ENCODE results near the gene CCM2L. TPM values are rescaled to one million over a fixed set of nuclear protein-coding genes. Genes with fewer than 3 reads are reported as not detected.

The CCM2L gene
- total RNA-seq, 2 donors from 2014 or later = 3.4 to 5.9 TPM

DNA sequence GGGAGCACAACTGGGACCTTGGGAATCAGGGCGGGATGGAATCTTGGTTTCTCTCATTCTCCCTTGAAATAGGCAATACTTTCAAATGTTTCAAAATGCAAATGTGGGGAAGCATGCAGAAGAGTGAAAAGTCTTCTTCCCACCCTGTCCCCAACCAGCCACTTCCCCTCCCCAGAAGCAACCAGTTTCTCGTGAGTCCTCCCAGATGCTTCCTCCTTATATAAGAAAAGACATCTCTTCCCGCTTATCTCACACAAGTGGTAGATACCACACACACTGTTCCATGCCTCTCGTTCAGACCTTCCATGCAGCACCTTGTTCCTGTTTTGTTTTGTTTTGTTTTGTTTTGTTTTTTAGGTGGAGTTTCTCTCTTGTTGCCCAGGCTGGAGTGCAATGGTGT, 67.0 kb downstream of the CCM2L start:
- DNase-seq (peak in 1 of 4 donors; percentile 17), ATAC-seq (no peak)
- H3K4me1 ChIP-seq = no peaks in the 10 kb centered on the region
- H3K27ac ChIP-seq = no peak overlapping the region
- H3K36me3 ChIP-seq (replicated peaks in 1 of 2; ENCODE audit: insufficient read depth in 1 of 2, low read depth in 2 of 2) = no peaks in the 10 kb centered on the region
- 56 to 66% methylated on average over 4 of the region's 4 CpGs for WGBS, 2 donors
- intact Hi-C loops (cut with DNase I) = no loop called here
- no peaks in the 10 kb centered on the region for H3K9me3 ChIP-seq
- no peaks in the 10 kb centered on the region for H3K27me3 ChIP-seq
- TF ChIP-seq, protein P1, sequence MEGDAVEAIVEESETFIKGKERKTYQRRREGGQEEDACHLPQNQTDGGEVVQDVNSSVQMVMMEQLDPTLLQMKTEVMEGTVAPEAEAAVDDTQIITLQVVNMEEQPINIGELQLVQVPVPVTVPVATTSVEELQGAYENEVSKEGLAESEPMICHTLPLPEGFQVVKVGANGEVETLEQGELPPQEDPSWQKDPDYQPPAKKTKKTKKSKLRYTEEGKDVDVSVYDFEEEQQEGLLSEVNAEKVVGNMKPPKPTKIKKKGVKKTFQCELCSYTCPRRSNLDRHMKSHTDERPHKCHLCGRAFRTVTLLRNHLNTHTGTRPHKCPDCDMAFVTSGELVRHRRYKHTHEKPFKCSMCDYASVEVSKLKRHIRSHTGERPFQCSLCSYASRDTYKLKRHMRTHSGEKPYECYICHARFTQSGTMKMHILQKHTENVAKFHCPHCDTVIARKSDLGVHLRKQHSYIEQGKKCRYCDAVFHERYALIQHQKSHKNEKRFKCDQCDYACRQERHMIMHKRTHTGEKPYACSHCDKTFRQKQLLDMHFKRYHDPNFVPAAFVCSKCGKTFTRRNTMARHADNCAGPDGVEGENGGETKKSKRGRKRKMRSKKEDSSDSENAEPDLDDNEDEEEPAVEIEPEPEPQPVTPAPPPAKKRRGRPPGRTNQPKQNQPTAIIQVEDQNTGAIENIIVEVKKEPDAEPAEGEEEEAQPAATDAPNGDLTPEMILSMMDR (IDR thresholded peaks at IDR 0.05) = no peak
- TF ChIP-seq POLR2A (IDR thresholded peaks at IDR 0.05) = no peak
- H3K4me3 ChIP-seq = no peak overlapping the region

DNA sequence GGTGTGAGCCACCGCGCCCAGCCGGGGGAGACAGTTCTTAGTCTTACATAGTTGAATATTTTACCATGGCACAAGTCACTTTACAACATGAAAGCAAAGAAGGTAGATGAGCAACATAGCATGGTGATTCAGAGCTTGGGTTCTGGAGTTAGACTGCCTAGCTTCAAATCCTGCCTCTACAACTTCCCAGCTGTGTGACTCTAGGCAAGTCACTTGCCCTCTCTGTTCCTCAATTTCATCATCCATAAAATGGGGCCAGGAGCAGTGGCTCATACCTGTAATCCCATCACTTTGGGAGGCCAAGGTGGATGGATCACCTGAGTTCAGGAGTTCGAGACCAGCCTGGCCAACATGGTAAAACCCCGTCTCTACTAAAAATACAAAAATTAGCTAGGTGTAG, 68.1 kb downstream of the CCM2L start:
- WGBS, 2 donors = 91 to 96% methylated on average over 5 of the region's 5 CpGs
- Histone ChIP-seq H3K36me3 (replicated peaks in 1 of 2; ENCODE audit: insufficient read depth in 1 of 2, low read depth in 2 of 2) (no peaks in the 10 kb centered on the region), H3K9me3 (no peaks in the 10 kb centered on the region), H3K4me1 (no peaks in the 10 kb centered on the region), H3K4me3 (no peak overlapping the region), H3K27ac (no peak overlapping the region), H3K27me3 (no peaks in the 10 kb centered on the region)
- TF ChIP-seq, protein P1 (IDR thresholded peaks at IDR 0.05) = no peak
- no peak for TF ChIP-seq POLR2A (IDR thresholded peaks at IDR 0.05)
- no peak for ATAC-seq
- DNase-seq = no peak
- intact Hi-C loops (cut with DNase I) = no loop called here

DNA sequence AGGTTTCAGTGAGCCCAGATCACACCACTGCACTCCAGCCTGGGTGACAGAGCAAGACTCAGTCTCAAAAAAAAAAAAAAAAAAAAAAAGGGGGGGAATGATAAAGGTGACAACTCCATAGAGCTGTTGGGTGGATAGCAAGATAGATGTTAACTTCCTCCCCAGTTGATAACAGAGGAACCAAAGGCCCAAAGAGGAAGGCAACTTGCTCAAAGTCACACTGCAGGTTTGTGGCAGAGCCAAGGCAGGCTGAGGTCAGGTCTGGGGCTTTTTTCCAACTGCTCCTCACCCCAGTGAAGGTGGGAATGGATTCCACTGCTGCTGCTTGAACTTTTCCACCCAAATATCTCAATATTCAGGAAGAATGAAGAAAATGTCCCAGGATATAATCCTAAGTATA, 68.6 kb downstream of the CCM2L start:
- Histone ChIP-seq H3K36me3 (replicated peaks in 1 of 2; ENCODE audit: insufficient read depth in 1 of 2, low read depth in 2 of 2) (no peaks in the 10 kb centered on the region), H3K27me3 (no peaks in the 10 kb centered on the region), H3K4me3 (no peak overlapping the region), H3K4me1 (no peaks in the 10 kb centered on the region), H3K9me3 (no peaks in the 10 kb centered on the region), H3K27ac (no peak overlapping the region)
- intact Hi-C loops (cut with DNase I) = no loop called here
- no peak for DNase-seq
- TF ChIP-seq, protein P1 (IDR thresholded peaks at IDR 0.05) = no peak
- TF ChIP-seq POLR2A (IDR thresholded peaks at IDR 0.05) = no peak
- ATAC-seq = no peak

DNA sequence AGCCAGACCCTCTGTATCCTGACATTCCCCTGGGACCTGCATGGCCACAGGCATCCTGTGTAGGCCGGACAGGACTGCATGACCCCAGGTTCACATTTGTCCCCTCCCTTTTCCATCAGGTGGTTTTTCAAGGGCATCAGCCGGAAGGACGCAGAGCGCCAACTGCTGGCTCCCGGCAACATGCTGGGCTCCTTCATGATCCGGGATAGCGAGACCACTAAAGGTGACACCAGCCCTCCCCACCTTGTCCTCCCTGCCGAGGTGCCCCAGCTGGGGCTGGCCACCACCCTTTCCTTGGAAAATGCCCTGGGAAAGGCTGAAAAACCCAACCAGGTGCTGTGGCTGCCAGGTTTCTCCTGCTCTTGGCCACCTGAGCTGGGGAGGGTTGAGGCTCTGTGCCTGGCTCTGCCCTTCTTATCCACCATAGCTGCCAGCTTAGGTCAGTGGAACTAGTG, 69.4 kb downstream of the CCM2L start:
- Histone ChIP-seq H3K36me3 (replicated peaks in 1 of 2; ENCODE audit: insufficient read depth in 1 of 2, low read depth in 2 of 2) (no peaks in the 10 kb centered on the region), H3K4me3 (no peak overlapping the region), H3K4me1 (no peaks in the 10 kb centered on the region), H3K27ac (no peak overlapping the region), H3K9me3 (no peaks in the 10 kb centered on the region), H3K27me3 (no peaks in the 10 kb centered on the region)
- intact Hi-C loops (cut with DNase I) = no loop called here
- TF ChIP-seq, protein P1 (IDR thresholded peaks at IDR 0.05) = no peak
- no peak for TF ChIP-seq POLR2A (IDR thresholded peaks at IDR 0.05)
- DNase-seq = no peak
- ATAC-seq = no peak
- WGBS, 2 donors = 30 to 34% methylated on average over 7 to 8 of the region's 8 CpGs

DNA sequence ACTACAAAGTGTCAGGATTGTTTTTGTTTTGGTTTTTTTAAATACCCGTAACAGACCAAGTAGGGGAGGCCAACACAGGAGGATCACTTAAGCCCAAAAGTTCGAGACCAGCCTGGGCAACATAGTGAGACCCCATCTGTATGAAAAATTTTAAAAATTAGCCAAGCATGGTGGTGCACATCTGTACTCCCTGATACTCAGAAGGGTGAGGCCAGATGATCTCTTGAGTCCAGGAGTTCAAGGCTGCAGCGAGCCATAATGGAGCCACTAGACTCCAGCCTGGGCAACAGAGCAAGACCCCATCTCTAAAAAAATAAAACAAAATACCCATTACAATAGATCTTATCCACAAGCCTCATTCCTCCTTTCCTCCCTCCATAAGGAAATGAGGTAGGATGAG, 70.5 kb downstream of the CCM2L start:
- 73 to 90% methylated on average over 3 of the region's 3 CpGs for WGBS, 2 donors
- TF ChIP-seq, protein P1 (IDR thresholded peaks at IDR 0.05) = no peak
- no peak for TF ChIP-seq POLR2A (IDR thresholded peaks at IDR 0.05)
- Histone ChIP-seq H3K4me3 (no peak overlapping the region), H3K27me3 (no peaks in the 10 kb centered on the region), H3K27ac (no peak overlapping the region), H3K4me1 (no peaks in the 10 kb centered on the region), H3K9me3 (no peaks in the 10 kb centered on the region), H3K36me3 (replicated peaks in 1 of 2; ENCODE audit: insufficient read depth in 1 of 2, low read depth in 2 of 2) (no peaks in the 10 kb centered on the region)
- intact Hi-C loops (cut with DNase I) = no loop called here
- no peak for ATAC-seq
- no peak for DNase-seq
